Mammary epithelial cell (primary cell): Measurements from ENCODE around the gene TBC1D14.

Experiments
- EZH2 ChIP-seq: IDR thresholded peaks from 2 replicates; pipeline ENCODE4 v1.6.1; 2012; ENCODE audit warnings: low read length, inconsistent platforms, borderline replicate concordance
- TF ChIP-seq, protein P1 (sequence below), 2 donors: IDR thresholded peaks in 1 of 2; conservative IDR thresholded peaks in 1 of 2; 2 replicates each; pipeline ENCODE4 v1.5.1; 2011 to 2012; ENCODE audit warnings: inconsistent platforms in 2 of 2, low read length in 2 of 2, mild to moderate bottlenecking in 2 of 2, control low read depth in 1 of 2, low read depth in 1 of 2; ENCODE audit not compliant: insufficient read depth in 1 of 2; ENCODE audit errors: extremely low read depth in 1 of 2

DNA sequence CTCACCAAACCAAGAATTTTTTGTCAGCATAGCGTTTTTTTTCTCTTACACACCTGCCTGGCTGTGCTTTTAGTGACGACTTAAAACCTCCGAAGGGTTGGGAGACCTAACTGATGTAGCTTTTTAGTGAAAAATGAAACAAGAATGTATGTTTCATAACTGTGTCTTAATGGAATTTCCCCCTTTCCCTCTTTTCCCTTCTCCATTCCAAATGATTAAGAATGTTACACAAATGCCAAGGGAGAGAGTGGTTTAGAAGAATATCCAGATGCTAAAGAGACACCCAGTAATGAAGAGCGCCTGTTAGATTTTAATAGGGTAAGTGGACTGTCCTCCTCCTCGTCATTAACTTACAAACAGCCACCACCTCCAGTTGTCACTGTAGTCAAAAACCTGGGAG, 33.2 kb upstream of the TBC1D14 start:
- TF ChIP-seq, protein P1, sequence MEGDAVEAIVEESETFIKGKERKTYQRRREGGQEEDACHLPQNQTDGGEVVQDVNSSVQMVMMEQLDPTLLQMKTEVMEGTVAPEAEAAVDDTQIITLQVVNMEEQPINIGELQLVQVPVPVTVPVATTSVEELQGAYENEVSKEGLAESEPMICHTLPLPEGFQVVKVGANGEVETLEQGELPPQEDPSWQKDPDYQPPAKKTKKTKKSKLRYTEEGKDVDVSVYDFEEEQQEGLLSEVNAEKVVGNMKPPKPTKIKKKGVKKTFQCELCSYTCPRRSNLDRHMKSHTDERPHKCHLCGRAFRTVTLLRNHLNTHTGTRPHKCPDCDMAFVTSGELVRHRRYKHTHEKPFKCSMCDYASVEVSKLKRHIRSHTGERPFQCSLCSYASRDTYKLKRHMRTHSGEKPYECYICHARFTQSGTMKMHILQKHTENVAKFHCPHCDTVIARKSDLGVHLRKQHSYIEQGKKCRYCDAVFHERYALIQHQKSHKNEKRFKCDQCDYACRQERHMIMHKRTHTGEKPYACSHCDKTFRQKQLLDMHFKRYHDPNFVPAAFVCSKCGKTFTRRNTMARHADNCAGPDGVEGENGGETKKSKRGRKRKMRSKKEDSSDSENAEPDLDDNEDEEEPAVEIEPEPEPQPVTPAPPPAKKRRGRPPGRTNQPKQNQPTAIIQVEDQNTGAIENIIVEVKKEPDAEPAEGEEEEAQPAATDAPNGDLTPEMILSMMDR (conservative IDR thresholded peaks at IDR 0.05 in 1 of 2, IDR thresholded peaks at IDR 0.05 in 1 of 2; ENCODE audit: extremely low read depth in 1 of 2, insufficient read depth in 1 of 2, low read depth in 1 of 2, low read length in 2 of 2), result no peak
- no peak for TF ChIP-seq EZH2
